Stimulated activated CD8-positive, alpha-beta memory T cell treated with anti-CD3 and anti-CD28 coated beads, Interleukin-4, amount 100 ng/mL, for 1 hour (primary cell): ENCODE results near the gene ANKFN1.

Experiments used
- DNase-seq, 2 donors: peaks; one replicate each; pipeline ENCODE4 v3.0.0-alpha.2; 2020; ENCODE audit warnings: low read depth in 2 of 2, low spot score in 1 of 2

ANKFN1 gene

GRCh38 chr17:56142781-56143180 is 10.5 kb upstream of the ANKFN1 start:
- DNase-seq: no peak

DNA sequence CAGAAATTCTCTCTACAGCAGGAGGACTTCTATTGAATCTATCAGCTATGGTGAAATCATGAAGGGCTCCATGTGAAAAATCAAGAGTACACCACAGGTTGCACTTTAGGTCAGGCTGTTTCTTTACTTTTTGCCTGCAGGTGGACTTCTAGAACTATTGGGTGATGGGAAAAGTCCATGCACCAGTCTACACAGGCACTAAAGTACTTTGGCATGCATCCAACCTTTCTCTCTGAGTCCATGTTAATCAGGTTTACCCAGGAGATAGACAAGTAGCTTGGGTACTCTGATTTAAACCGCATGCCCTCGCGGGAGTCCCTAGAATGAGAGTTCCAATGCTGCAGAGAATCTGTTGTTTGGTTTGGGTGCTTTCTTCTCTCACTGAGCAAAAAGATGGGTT is 9.1 kb upstream of the ANKFN1 start:
- DNase-seq: no peak

GRCh38 chr17:56146534-56146933 is 6.7 kb upstream of the ANKFN1 start:
- no peak for DNase-seq

DNA sequence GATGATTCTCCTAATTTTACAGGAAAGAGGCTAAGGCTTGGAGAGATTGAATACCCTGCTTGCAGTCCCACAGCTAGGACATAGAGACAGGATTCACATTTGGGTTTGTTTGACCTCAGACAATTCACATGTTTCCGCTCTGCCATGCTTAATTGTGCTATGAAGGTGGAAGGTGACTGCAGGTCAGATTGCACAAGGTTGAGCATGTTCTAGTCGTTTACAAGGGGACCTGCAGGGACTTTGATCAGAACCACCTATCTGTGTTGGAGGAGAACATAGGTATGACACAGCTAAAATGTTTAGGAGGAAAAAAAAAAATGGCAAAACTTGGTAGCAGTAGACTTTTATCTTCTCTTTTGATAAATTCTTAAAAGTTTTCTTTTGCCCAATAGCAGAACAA is 4.9 kb upstream of the ANKFN1 start:
- no peak for DNase-seq

DNA sequence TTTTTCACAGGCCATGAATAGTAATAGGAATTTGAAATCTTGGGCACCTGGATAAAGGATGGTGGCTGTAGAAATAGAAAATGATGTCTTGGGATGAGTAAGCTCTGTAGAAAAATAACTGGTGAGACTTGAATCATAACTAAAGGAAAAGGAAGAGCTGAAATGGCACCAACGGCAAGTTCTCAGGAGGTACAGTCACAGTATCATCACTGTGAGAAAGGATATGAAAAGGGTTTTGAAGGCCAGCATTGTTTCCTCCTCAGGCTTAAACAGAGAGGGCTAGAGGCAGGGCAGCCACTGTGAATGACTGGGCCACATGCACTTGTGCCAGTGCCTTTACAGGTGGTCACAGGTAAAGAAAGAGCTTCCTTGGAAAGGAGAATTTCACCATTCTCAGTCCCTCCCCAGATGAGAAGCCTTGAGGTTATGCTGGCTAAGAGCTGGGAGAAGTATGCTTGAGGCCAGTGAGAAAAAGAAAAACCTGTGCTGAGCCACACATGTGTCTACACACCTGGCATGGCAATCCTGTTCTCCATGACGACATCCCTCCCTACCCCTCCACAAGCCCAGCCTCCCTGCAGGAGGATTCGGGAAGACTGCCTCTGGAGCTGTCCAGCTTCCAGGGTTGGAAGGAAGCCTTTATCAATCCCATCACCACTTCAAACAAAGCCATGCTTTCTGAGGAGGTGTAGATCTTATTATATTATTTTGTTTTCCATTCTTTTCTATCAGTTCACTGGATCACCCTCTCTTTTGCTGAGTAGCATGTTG is 3.8 kb upstream of the ANKFN1 start:
- DNase-seq: no peak

DNA sequence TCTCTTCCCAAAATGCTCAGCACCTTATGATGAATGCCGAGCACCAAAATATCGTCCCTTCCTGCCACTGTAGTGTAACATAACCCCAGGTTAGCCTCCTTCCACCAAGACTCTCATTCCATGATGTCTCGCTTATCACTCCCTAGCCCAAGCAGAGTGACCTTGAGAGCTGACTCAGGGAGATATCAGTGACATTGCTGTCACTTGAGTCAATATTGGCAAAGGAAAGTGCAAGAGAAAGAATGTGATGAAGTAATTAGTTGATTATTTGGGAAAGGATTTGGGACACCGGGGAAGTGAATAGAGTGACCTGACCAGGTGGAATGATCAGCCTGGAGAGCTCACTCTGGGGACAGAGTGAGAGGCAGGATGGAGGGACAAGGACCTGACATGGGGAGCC is 2.6 kb upstream of the ANKFN1 start:
- DNase-seq: no peak

DNA sequence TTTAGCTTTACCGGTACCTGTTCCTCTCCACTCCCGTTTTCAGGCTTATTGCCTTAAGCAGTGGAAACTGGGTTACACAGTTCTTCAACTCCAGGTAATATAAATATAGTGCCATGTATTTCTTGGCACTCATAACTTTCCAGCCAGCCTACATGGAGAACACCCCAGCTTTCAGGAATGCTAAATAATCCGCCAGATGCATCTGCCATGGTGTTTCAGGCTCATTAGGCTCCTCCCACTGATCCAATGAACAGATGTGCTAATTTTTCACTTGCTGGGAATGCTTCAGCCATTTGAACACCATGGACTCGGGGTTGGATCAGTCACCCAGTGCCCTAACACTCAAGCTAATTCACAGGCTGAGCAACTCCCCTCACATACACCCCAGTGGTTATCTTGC is 4.6 kb downstream of the ANKFN1 start:
- DNase-seq: no peak

DNA sequence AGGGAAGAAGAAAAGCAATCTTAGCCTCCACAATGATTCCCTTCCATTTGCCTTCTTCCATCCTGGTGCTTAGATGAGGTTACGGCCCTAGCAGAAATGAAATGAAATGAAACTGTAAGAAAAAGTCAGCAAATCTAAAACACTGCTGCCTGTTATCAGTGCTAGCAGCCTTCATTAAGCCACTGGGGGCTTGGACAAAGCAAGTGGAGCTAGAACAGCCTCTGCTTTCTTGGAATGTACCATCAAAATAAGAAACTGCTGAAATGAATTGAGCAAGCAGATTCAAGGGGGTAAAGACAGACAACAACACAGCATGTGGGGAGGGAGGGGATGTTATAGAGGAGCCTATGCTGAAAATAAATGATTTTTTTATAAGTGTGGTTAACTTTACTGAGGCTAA is 5.1 kb downstream of the ANKFN1 start:
- DNase-seq: no peak

GRCh38 chr17:56158915-56159825 is 5.9 kb downstream of the ANKFN1 start:
- no peak for DNase-seq

DNA sequence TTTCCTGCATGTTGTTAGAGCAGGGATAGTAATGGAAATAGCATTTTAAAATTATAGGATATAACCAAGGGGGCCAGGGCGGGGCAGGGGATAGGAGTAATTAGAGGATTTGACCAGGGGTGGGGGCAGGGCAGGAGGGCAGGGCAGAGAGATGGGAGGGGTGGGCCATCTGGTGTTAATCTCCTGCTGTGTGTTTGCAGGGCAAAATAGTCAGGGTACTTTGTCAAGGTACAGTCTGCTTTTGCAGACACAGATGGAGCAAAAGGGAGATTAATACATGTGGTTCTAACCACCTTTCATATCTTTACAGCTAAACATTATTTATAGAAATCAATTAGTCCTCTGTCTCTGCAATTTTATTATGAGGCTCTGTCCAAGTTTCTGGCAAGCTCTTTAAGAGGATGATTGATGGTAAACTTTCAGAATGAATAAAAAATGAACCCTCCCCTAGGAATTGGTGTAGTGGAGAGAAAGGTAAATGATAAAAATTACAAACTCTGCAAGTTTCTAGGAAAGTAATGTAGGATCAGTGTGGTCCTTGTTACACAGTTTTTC is 6.6 kb downstream of the ANKFN1 start:
- no peak for DNase-seq

GRCh38 chr17:56160422-56160821 is 7.1 kb downstream of the ANKFN1 start:
- DNase-seq: no peak

- DNase-seq: no peak
Observed at GRCh38 chr17:56165072-56165641, 11.9 kb downstream of the ANKFN1 start.

DNA sequence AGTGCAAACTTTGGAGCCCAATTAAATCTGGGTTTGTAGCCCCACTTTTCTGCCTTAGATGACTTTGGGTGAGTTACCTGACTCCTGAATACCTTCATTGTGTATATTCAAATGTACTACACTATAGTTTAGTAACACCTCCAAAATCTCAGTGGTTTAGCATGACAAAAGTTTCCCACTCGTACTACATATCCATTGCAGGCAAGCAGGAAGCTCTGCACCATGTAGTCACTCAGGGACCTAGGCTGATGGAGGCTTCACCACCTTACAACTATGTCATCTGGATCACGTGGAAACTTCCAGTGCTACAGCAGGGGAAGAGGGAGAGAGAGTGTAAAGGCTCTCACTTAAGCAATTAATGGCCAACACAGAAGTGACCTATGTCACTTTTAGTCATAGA is 14.2 kb downstream of the ANKFN1 start:
- DNase-seq: no peak

GRCh38 chr17:56169621-56170020 is 16.3 kb downstream of the ANKFN1 start:
- no peak for DNase-seq

DNA sequence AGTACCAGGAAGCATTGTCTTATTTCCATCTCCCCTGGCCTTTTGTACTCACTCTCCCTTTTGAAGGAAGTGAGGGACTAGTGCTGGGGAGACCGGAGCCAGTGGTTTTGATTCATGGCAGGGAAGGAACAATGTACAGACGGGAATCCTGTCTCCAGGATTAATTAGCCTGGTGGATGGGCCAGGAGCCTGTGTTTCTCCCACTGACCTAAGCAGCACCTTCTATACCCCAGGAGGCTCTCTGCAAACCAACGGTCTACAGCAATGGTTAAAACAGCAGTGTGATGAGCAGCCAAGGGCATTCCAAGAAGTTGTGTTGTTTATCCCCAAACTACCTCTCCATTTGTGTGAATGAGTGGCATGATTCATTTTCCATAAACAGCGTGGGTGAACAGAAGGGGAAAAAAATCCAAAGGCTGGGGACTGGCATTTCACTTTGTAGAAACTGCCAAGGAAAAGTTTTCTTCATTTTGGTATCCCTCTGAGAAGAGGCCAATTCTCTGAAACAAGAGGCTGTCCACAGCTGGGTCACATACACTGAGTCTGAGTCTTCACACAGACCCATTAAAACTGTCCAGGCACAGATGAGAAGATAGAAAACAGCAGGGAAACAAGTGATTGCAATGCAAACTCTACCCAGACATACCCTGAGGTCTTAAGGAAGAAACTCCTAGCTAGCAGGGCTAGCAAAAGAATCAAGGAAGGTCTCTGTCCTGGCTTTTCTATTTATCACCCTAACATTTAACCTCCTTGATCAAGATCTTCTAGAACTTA is 18.1 kb downstream of the ANKFN1 start:
- no peak for DNase-seq

- DNase-seq: no peak
Observed at GRCh38 chr17:56172517-56172982, 19.3 kb downstream of the ANKFN1 start.

- DNase-seq: no peak
Observed at GRCh38 chr17:56173026-56173425, 19.8 kb downstream of the ANKFN1 start.

DNA sequence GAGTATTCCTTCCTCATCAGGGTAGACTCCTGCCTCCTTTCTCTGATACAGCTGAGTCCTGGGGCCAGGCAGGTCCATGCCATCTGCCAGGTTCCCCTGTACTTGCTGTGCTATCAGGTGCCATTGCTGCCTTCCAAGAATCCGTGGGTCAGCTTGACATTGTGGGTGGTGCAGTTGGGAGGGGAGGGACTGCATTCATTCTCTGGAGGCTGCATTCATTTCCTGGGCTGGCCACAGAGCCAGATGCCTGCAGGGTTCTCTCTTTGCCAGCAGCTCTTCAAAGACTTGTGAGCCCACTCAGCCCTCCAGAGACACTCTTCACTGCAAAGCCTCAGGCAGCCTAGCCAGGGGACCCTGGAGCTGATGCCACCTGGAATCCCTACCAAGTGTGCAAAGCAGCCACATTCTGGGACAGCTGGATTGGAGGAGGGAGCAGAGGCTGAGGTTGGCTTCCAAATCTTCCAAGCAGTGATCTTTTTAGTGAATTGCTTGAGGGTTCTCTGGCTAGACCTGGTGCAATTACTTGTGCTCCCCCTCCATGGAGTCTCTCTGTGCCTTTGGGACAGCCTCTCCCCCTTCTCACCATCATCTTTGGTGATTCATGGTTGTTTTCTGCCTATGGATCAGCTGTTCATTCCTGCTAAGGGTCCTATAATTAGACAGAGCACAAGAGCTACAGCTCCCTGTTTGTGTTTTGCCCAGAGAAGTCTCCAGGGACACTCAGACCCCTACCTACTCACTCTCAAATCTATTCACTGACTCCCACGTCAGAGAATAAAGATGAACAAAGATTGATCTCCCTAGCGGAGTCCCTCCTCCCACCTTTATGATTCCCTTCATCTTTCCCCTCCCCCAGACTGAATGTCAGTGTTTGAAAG is 20.9 kb downstream of the ANKFN1 start:
- no peak for DNase-seq

DNA sequence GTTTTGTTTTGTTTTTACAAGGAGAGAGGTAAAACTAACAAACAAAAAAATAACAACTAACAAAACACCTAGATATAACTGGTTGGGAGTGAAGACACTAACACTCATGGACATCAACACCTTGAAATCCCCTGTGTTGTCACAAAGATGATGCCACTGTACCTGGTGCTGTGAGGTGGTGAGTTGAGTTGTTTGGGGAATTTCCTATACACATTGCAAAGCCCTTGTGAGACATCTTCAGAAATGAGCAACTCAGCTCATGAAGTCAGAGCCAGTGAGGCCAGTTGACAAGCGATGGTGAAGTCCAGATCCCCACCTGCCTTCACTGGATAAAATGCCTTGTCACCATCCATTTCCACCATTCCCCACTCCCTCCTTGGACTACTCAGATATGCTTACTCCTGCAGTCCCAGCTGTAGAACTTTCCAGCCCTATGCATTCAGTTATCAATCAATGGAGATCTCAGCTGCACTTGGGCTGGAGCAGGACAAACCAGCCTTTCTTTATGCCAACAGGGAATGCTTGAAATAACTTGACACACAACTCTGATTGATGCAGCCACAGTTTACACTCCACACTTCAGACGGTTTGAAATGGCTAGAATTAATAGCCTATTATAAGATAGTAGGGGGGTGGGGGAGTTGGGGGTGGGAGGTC is 22.2 kb downstream of the ANKFN1 start:
- no peak for DNase-seq
